Measurements from ENCODE around the gene IBA57.

GRCh38 chr1:228219962-228220780 lies 54.6 kb downstream of the IBA57 start:
- TF ChIP-seq POLR2A (IDR thresholded peaks at IDR 0.05; ENCODE audit: low read depth) (no peak), CTCF (IDR thresholded peaks at IDR 0.05) (no peak), POLR2AphosphoS5 (IDR thresholded peaks at IDR 0.05) (no peak), EP300 (IDR thresholded peaks at IDR 0.05) (no peak)

Measured in esophagus muscularis mucosa (tissue), 4 donors.